ENCODE results near the gene NFATC2. TPM values are rescaled to one million over a fixed set of nuclear protein-coding genes. Genes with fewer than 3 reads are reported as not detected.

NFATC2 gene
- total and polyA plus RNA-seq, 2 of the 8 experiments (the other 6 are each of a cell fraction or from before 2014, with no cell fraction given), result 0.27 to 0.91 TPM

GRCh38 chr20:51494241-51495110 is 48.0 kb downstream of the NFATC2 start:
- Histone ChIP-seq H3K27ac (ENCODE audit: low read depth, low read length) (no peak overlapping the region), H3K27me3 (replicated peaks in 1 of 4; ENCODE audit: control insufficient read depth in 3 of 4, extremely low read depth in 1 of 4, insufficient read depth in 3 of 4, low read length in 3 of 4) (no peaks in the 10 kb centered on the region), H3K4ac (replicated peaks; ENCODE audit: insufficient read length, low read depth, low read length) (no peak overlapping the region), H3K79me1 (ENCODE audit: low read depth, low read length) (no peaks in the 10 kb centered on the region), H2AFZ (ENCODE audit: low read length) (no peak overlapping the region), H2BK20ac (ENCODE audit: low read length) (no peak overlapping the region), H3K4me1 (replicated peaks in 1 of 4; ENCODE audit: control insufficient read depth in 3 of 4, insufficient read depth in 4 of 4, low read length in 3 of 4) (peaks cover 0 to 8% (median 0%) of the 10 kb centered on the region in 4 experiments; a peak in 1 of 7 replicates), H2BK12ac (ENCODE audit: low read depth, low read length) (no peak overlapping the region), H3K79me2 (ENCODE audit: control insufficient read depth in 1 of 2, insufficient read depth in 2 of 2, low read length in 2 of 2) (no peaks in the 10 kb centered on the region), H2AK5ac (ENCODE audit: low read depth, low read length) (no peak overlapping the region), H4K8ac (ENCODE audit: extremely low read depth, insufficient read depth, low read length) (no peak overlapping the region; the same call in 1 of the 2 replicates), H2BK5ac (ENCODE audit: low read depth, low read length) (no peak overlapping the region), H2BK120ac (replicated peaks; ENCODE audit: low read depth, low read length) (no peak overlapping the region), H2BK15ac (ENCODE audit: low read length) (no peak overlapping the region), H3K23ac (ENCODE audit: insufficient read length) (no peak overlapping the region), H3K14ac (ENCODE audit: insufficient read length) (no peak overlapping the region), H4K5ac (ENCODE audit: insufficient read length, low read depth, low read length) (no peak overlapping the region), H4K20me1 (replicated peaks in 1 of 2; ENCODE audit: control insufficient read depth in 1 of 2, insufficient read depth in 2 of 2, low read length in 2 of 2) (no peaks in the 10 kb centered on the region), H4K91ac (replicated peaks; ENCODE audit: insufficient read length, low read length) (no peak overlapping the region), H3K36me3 (ENCODE audit: control insufficient read depth in 2 of 4, insufficient read depth in 4 of 4, low read length in 3 of 4) (no peaks in the 10 kb centered on the region), H3K9me3 (ENCODE audit: insufficient read depth in 2 of 2, low read depth in 1 of 2, low read length in 1 of 2) (no peaks in the 10 kb centered on the region), H3K23me2 (ENCODE audit: low read depth, low read length) (no peaks in the 10 kb centered on the region), H3K4me2 (ENCODE audit: insufficient read depth in 1 of 2, low read depth in 2 of 2, low read length in 2 of 2) (no peak overlapping the region), H3K9ac (replicated peaks in 1 of 4; ENCODE audit: extremely low read depth in 1 of 4, low read depth in 3 of 4, low read length in 3 of 4) (no peak overlapping the region), H3K18ac (ENCODE audit: extremely low read depth, low read length) (no peak overlapping the region), H3K56ac (replicated peaks; ENCODE audit: insufficient read length, low read depth, low read length) (no peak overlapping the region), H3K4me3 (ENCODE audit: extremely low read depth in 1 of 4, insufficient read depth in 2 of 4, low read depth in 3 of 4, low read length in 4 of 4) (no peak overlapping the region)
- TF ChIP-seq BACH1 (IDR thresholded peaks at IDR 0.05; ENCODE audit: low read length) (no peak), EZH2 (IDR thresholded peaks at IDR 0.05; ENCODE audit: low read depth, low read length, severe bottlenecking) (no peak), CREB1 (IDR thresholded peaks at IDR 0.05) (no peak), KDM4A (IDR thresholded peaks at IDR 0.05; ENCODE audit: low read depth, low read length, severe bottlenecking) (no peak), KDM5A (IDR thresholded peaks at IDR 0.05; ENCODE audit: low read length) (no peak)
- POLR2A ChIA-PET (ENCODE audit: partially characterized antibody), result interaction anchor here (0.6 kb wide), 1 partner anchor 9 kb away, joined by 4 read pairs; no protein-coding TSS in a partner anchor
- no peak for FAIRE-seq
- WGBS, 2 experiments (ENCODE audit: extremely low coverage in 1 of 2, insufficient coverage in 1 of 2, insufficient read length in 1 of 2, insufficient replicate concordance in 2 of 2, low coverage in 1 of 2, low lambda C conversion rate in 2 of 2, missing lambda C conversion rate in 1 of 2), result 94% methylated on average over 16 of the region's 16 CpGs; no CpG with 5 or more reads in 1 of the 2 experiments
- DNase-seq (ENCODE audit: low read depth in 1 of 2, low spot score in 2 of 2), result no peak
- CTCF ChIA-PET (ENCODE audit: partially characterized antibody), result interaction anchor here (0.6 to 1.4 kb wide), 7 partner anchors 19 to 306 kb away, joined by 3 to 4 read pairs (median 3); no protein-coding TSS in a partner anchor
